GM23248 (cell line): ENCODE data around the gene SIX2. TPM values are rescaled to one million over a fixed set of nuclear protein-coding genes. Genes with fewer than 3 reads are reported as not detected.

Source experiments
- DNase-seq: peaks from one replicate; pipeline ENCODE4 v3.0.0-alpha.2; 2015
- H2AFZ ChIP-seq: fragments of 200-600 bp; sonication (generic); 2 replicates; pipeline ENCODE4 v1.6.1; 2016; ENCODE audit warnings: antibody characterized with exemption
- H3F3A ChIP-seq: fragments of 200-600 bp; sonication (generic); 2 replicates; pipeline ENCODE4 v1.6.1; 2016; ENCODE audit warnings: mild to moderate bottlenecking, antibody characterized with exemption, mixed run types; ENCODE audit not compliant: insufficient read depth
- H3K27ac ChIP-seq: fragments of 200-600 bp; sonication (generic); 2 replicates; pipeline ENCODE4 v1.5.1; 2016; ENCODE audit warnings: mild to moderate bottlenecking
- H3K27me3 ChIP-seq: fragments of 200-600 bp; sonication (generic); replicated peaks from 2 replicates; pipeline ENCODE4 v1.6.1; 2016; ENCODE audit warnings: mild to moderate bottlenecking; ENCODE audit not compliant: insufficient read depth
- H3K36me3 ChIP-seq: fragments of 200-600 bp; sonication (generic); 2 replicates; pipeline ENCODE4 v1.6.1; 2016; ENCODE audit warnings: low read depth, mild to moderate bottlenecking
- H3K4me1 ChIP-seq: fragments of 200-600 bp; sonication (generic); 2 replicates; pipeline ENCODE4 v1.6.1; 2016; ENCODE audit warnings: mild to moderate bottlenecking; ENCODE audit not compliant: insufficient read depth
- H3K4me2 ChIP-seq: fragments of 200-600 bp; sonication (generic); one replicate; pipeline ENCODE4 v1.6.1; 2016; ENCODE audit warnings: mild to moderate bottlenecking; ENCODE audit not compliant: unreplicated experiment
- H3K4me3 ChIP-seq: fragments of 200-600 bp; sonication (generic); 2 replicates; pipeline ENCODE4 v1.5.1; 2016; ENCODE audit warnings: mild to moderate bottlenecking
- H3K79me2 ChIP-seq: fragments of 200-600 bp; sonication (generic); 2 replicates; pipeline ENCODE4 v1.6.1; 2016; ENCODE audit warnings: mild to moderate bottlenecking; ENCODE audit not compliant: insufficient read depth
- H3K9ac ChIP-seq: fragments of 200-600 bp; sonication (generic); 2 replicates; pipeline ENCODE4 v1.6.1; 2016; ENCODE audit warnings: mild to moderate bottlenecking
- H3K9me2 ChIP-seq: fragments of 200-600 bp; sonication (generic); 2 replicates; pipeline ENCODE4 v1.6.1; 2016; ENCODE audit warnings: mixed run types, mild to moderate bottlenecking, moderate library complexity; ENCODE audit not compliant: insufficient read depth
- H3K9me3 ChIP-seq: fragments of 200-600 bp; sonication (generic); one replicate; pipeline ENCODE4 v1.6.1; 2017; ENCODE audit warnings: low read depth
- H4K20me1 ChIP-seq: fragments of 200-600 bp; sonication (generic); 2 replicates; pipeline ENCODE4 v1.6.0; 2016; ENCODE audit not compliant: insufficient read depth
- EZH2 ChIP-seq: fragments of 200-600 bp; sonication (generic); IDR thresholded peaks from 2 replicates; pipeline ENCODE4 v1.6.1; 2018; ENCODE audit warnings: antibody characterized with exemption, mild to moderate bottlenecking; ENCODE audit not compliant: insufficient read depth, poor library complexity, severe bottlenecking
- EZH2phosphoT487 ChIP-seq: fragments of 200-600 bp; sonication (generic); IDR thresholded peaks from 2 replicates; pipeline ENCODE4 v1.6.1; 2018; ENCODE audit warnings: antibody characterized with exemption, moderate library complexity, mild to moderate bottlenecking, low read depth; ENCODE audit not compliant: insufficient read depth
- WGBS, 2 experiments: methylation state at CpG; one replicate each; pipeline ENCODE4 v1.1.6; 2015 to 2017; ENCODE audit warnings: low lambda C conversion rate in 2 of 2, low coverage in 1 of 2; ENCODE audit errors: missing lambda C conversion rate in 2 of 2; 5-methylcytosine and 5-hydroxymethylcytosine counted together
- in situ Hi-C: fragments of 300-500 bp; cut with MboI; formaldehyde crosslinking; loops from 2 replicates; pipeline ENCODE4 v1.15.0; 2020
- polyA plus RNA-seq: library from polyadenylated mRNA; unstranded; fragments of >200 nt; fragmentation: Nextera tagmentation; extraction: Ambion mirVana; gene quantifications from 2 replicates; pipeline ENCODE4 v1.2.1, GENCODE V29; 2016
- total RNA-seq: library from RNA; depleted of rRNA; stranded (reverse); fragments of >200 nt; shearing (Covaris generic); gene quantifications from 2 replicates; pipeline ENCODE4 v1.2.3, GENCODE V29; 2014

Gene SIX2
- total and polyA plus RNA-seq, 2 experiments from 2014 or later: 0.19 TPM; not detected in 1

DNA sequence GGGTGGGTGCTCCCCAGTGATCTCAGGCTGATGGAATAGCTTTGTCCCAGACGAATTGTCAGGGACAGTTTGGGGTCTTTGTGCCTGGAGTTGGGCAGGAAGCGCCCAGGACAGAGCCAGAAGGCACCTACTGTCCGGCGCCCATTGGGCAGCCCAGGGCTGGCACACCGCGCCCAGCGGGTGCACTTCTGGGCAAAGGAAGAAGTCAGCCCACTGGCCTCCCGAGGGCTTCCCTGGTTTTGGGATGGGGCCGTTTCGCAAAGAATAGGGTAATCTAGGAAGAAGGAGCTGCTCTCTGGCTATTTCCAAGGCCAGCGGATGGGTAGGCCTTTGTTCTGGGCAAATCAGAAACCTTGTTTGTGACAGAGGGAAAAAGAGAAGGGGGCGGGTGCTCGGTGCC, 3.5 kb upstream of the SIX2 start:
- in situ Hi-C loops: no loop called here
- no peak for DNase-seq

GRCh38 chr2:45011621-45012602, 2.7 kb upstream of the SIX2 start:
- Histone ChIP-seq H3K4me1 (0 out of 2 replicates have a peak, but pooled peaks cover 4% of the 10 kb centered on the region), H2AFZ (no peak overlapping the region), H3K4me2 (no peak overlapping the region), H3K27me3 (peaks cover 34% of the 10 kb centered on the region), H3K27ac (no peak overlapping the region), H3K4me3 (no peak overlapping the region), H3K36me3 (no peaks in the 10 kb centered on the region), H3F3A (peaks cover 6% of the 10 kb centered on the region; the same call in 1 of the 2 replicates), H3K9me3 (no peaks in the 10 kb centered on the region), H4K20me1 (no peaks in the 10 kb centered on the region), H3K9me2 (no peaks in the 10 kb centered on the region), H3K9ac (no peak overlapping the region), H3K79me2 (no peaks in the 10 kb centered on the region)
- peak; percentile 28 for DNase-seq
- in situ Hi-C loops: no loop called here
- WGBS, 2 experiments: 89 to 90% methylated on average over 10 of the region's 10 CpGs
- TF ChIP-seq EZH2phosphoT487 (no peak), EZH2 (no peak)

More for the DNA sequence above, 3.5 kb upstream of the SIX2 start:
- H3K4me3 ChIP-seq: no peak overlapping the region
- no peaks in the 10 kb centered on the region for H3K9me2 ChIP-seq
- H3K4me2 ChIP-seq: no peak overlapping the region
- 0 out of 2 replicates have a peak, but pooled peaks cover 4% of the 10 kb centered on the region for H3K4me1 ChIP-seq
- H2AFZ ChIP-seq: no peak overlapping the region
- H4K20me1 ChIP-seq: no peaks in the 10 kb centered on the region
- H3K9ac ChIP-seq: no peak overlapping the region
- peaks cover 6% of the 10 kb centered on the region; the same call in 1 of the 2 replicates for H3F3A ChIP-seq
- no peak for TF ChIP-seq EZH2phosphoT487
- no peak for TF ChIP-seq EZH2
- WGBS, 2 experiments: 94 to 96% methylated on average over 10 to 13 of the region's 13 CpGs
- peaks cover 39% of the 10 kb centered on the region for H3K27me3 ChIP-seq
- H3K79me2 ChIP-seq: no peaks in the 10 kb centered on the region
- H3K9me3 ChIP-seq: no peaks in the 10 kb centered on the region
- no peak overlapping the region for H3K27ac ChIP-seq
- no peaks in the 10 kb centered on the region for H3K36me3 ChIP-seq

- Histone ChIP-seq H4K20me1 (no peaks in the 10 kb centered on the region), H3K27me3 (peaks cover 37% of the 10 kb centered on the region), H3K4me1 (0 out of 2 replicates have a peak, but pooled peaks cover 4% of the 10 kb centered on the region), H3K36me3 (no peaks in the 10 kb centered on the region), H3K4me2 (no peak overlapping the region), H3K9me3 (no peaks in the 10 kb centered on the region), H2AFZ (no peak overlapping the region), H3K9me2 (no peaks in the 10 kb centered on the region), H3K27ac (no peak overlapping the region), H3K4me3 (peak overlapping the region; percentile 73; the same call in 1 of the 2 replicates), H3K9ac (no peak overlapping the region), H3K79me2 (no peaks in the 10 kb centered on the region), H3F3A (peaks cover 6% of the 10 kb centered on the region; the same call in 1 of the 2 replicates)
- in situ Hi-C loops: no loop called here
- DNase-seq: no peak
- 92 to 95% methylated on average over 3 of the region's 3 CpGs for WGBS, 2 experiments
- TF ChIP-seq EZH2phosphoT487 (no peak), EZH2 (no peak)
Observed at GRCh38 chr2:45011121-45011520, 1.9 kb upstream of the SIX2 start.

GRCh38 chr2:45010702-45011012, 1.4 kb upstream of the SIX2 start:
- H2AFZ ChIP-seq: peak overlapping the region; percentile 92
- peaks cover 6% of the 10 kb centered on the region; the same call in 1 of the 2 replicates for H3F3A ChIP-seq
- H3K4me3 ChIP-seq: peak overlapping the region; percentile 73
- no peaks in the 10 kb centered on the region for H3K36me3 ChIP-seq
- in situ Hi-C loops: no loop called here
- H3K79me2 ChIP-seq: no peaks in the 10 kb centered on the region
- H3K4me1 ChIP-seq: 0 out of 2 replicates have a peak, but pooled peaks cover 4% of the 10 kb centered on the region
- H3K4me2 ChIP-seq: peak overlapping the region; percentile 89
- H3K9ac ChIP-seq: peak overlapping the region; percentile 66; the same call in 1 of the 2 replicates
- 13 to 15% methylated on average over 5 of the region's 5 CpGs for whole genome bisulfite sequencing, 2 experiments
- TF ChIP-seq EZH2 (no peak), EZH2phosphoT487 (no peak)
- peak; percentile 23 for DNase-seq
- no peak overlapping the region for H3K27ac ChIP-seq
- H3K27me3 ChIP-seq: peaks cover 35% of the 10 kb centered on the region
- H4K20me1 ChIP-seq: no peaks in the 10 kb centered on the region
- no peaks in the 10 kb centered on the region for H3K9me3 ChIP-seq
- H3K9me2 ChIP-seq: no peaks in the 10 kb centered on the region
